ENCODE data around the gene ATG5.

ATG5 gene

DNA sequence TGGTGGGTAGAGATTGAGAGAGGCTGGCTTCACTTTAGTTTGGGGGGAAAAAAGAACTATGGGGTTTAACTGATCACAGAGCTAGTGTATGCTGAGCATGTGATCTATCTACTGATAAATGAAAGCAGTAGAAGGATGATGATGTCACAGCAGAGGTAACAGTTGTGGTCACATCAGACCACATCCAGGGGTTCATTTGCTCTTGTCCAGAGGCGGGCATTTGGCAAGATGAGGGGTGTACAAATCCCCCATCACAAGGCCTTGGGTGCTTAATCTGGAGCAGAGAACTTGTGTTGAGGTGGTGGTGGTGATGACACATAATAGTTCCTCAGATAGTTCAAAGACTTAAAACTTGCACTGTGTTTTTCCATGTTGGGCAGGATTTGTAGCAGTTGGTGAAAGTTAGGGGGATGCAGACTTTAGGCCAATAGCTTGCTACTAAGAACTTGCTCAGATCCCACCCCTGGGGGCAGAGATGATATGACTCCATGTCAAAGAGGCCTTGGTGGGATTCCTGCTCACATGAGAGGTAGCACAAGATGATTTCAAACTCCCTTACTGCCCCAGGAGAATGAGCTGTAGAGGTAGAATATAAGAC is 176.0 kb downstream of the ATG5 start:
- DNase-seq: no peak

GRCh38 chr6:106147476-106147875 is 178.1 kb downstream of the ATG5 start:
- DNase-seq: no peak

- no peak for DNase-seq
Measured at GRCh38 chr6:106146852-106147351, 178.7 kb downstream of the ATG5 start.

GRCh38 chr6:106145741-106146227 is 179.8 kb downstream of the ATG5 start:
- no peak for DNase-seq

- no peak for DNase-seq
Measured at GRCh38 chr6:106145144-106145543, 180.4 kb downstream of the ATG5 start.

GRCh38 chr6:106143665-106144064 is 181.9 kb downstream of the ATG5 start:
- no peak for DNase-seq

DNA sequence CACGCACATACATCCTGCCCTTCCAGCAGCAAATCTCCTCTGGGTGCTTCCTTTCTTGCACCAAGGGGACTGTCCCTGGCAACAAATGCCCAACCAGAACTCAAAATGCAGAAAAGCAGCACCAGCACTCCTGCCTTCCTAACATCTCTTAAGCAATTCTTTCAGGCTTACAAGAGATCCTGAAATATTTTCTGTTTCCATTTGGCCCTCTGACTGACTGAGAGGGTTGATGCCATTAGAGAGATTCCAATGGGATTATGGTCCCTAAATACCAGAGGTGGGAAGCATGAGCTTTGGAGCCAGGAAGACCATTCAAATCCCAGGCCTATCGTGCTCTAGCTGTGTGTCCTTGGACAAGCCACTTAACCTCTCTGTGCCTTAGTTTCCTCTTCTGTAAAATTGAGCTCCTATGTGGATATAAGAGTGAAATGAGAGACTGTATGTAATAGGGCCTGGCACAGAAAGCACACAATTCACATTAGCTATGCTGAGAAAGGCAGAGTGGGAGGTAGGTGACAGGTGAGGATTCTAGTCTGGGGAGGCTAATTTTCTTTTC is 182.6 kb downstream of the ATG5 start:
- DNase-seq: no peak

GRCh38 chr6:106141441-106142237 is 183.9 kb downstream of the ATG5 start:
- DNase-seq: no peak

DNA sequence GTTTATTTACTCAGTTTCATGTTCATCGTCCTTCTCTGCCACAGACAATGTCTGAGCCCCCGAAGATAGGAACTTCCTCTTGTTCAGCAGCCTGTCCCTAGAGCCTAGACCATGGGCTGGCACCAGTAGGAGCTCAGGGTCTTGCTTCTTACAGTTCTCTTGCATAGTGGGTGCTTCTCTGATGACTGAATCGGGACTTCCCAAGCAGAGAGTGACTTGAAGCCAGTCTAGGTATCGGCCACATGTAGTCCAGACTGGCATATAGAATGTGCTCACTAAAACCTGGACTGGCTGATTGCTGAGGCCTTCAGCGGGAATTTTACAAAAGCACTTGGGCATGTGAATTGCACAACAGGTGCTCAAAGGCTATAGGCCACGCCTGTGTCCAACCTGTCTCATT is 187.4 kb downstream of the ATG5 start:
- DNase-seq: no peak

DNA sequence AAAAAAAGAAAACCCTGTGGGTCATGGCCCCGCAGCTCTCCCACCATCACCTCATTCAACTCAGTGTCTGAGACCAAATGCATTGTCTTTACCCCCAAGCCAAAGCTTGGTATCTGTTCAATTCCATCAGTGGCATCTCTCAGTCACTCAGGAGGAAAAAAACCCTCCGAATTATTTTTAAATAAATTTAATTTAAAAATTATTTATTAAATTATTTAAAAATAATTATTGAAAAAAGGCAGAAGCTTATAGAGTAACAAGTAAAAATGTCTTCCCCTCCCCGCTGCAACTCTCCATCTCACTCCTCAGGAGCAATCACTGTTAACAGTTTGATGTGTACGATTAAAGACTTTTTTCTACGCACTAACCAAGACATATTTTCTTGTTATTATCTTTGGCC is 188.7 kb downstream of the ATG5 start:
- DNase-seq: no peak

GRCh38 chr6:106135911-106136571 is 189.5 kb downstream of the ATG5 start:
- DNase-seq: no peak

GRCh38 chr6:106134906-106135634 is 190.5 kb downstream of the ATG5 start:
- no peak for DNase-seq

All from NCI-H2171 (cell line).